ENCODE data around the gene PPT1.

Gene PPT1

GRCh38 chr1:40143891-40144575 is 47.0 kb upstream of the PPT1 start (continued):
- TF ChIP-seq ZSCAN5A (tag by site-specific recombination; IDR thresholded peaks at IDR 0.05), result no peak
- no peak for TF ChIP-seq ZNF747 (tag by site-specific recombination; IDR thresholded peaks at IDR 0.05)
- TF ChIP-seq, protein P1, sequence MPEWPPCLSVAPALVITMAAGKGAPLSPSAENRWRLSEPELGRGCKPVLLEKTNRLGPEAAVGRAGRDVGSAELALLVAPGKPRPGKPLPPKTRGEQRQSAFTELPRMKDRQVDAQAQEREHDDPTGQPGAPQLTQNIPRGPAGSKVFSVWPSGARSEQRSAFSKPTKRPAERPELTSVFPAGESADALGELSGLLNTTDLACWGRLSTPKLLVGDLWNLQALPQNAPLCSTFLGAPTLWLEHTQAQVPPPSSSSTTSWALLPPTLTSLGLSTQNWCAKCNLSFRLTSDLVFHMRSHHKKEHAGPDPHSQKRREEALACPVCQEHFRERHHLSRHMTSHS (tag by site-specific recombination; IDR thresholded peaks at IDR 0.05), result no peak
- no peak for TF ChIP-seq ZNF555 (tag by site-specific recombination; conservative IDR thresholded peaks at IDR 0.05)

DNA sequence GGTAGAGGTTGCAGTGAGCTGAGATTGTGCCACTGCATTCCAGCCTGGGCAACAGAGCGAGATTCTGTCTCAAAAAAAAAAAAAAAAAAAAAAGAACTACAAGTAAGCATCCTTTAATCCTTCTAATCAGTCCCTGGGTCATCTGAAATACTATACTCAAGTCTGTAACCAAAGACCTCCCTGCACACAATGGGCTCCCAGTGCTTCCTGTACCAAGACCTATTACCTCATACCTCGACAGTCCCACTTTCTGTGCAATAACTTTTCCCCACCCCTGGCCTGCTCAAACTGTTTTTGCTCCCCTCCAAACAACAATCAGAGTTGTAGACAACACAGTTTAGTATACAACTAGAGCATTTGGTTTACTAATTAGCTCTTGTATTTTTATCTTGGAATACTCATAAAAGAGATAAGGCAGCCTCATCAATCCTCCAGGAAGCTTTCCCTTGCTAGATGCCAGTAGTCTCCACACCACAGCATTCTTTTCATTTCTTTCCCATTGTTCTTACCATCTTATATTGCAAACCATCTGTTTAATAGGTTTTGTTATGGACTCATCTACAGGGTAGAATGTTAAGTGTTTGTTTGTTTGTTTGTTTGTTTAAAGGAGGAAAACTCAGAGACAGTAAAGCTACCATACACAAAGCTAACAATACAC is 45.0 kb upstream of the PPT1 start:
- H3K4me1 ChIP-seq (ENCODE audit: control insufficient read depth, insufficient read depth, low read length), result no peaks in the 10 kb centered on the region
- no peak overlapping the region for H3K27ac ChIP-seq (ENCODE audit: extremely low read depth, low read depth, low read length)
- ChIA-PET CTCF (interaction anchor here (0.6 to 5.5 kb wide), 12 partner anchors 12 to 390 kb away, joined by 3 to 86 read pairs (median 5); partner anchors contain the start of gene ZFP69B), POLR2A (interaction anchor here (0.6 kb wide), 1 partner anchor 8 kb away, joined by 3 read pairs; no protein-coding TSS in a partner anchor)
- no peaks in the 10 kb centered on the region for H3K36me3 ChIP-seq (ENCODE audit: control insufficient read depth in 2 of 2, insufficient read depth in 1 of 2, low read length in 2 of 2)
- H3K4me3 ChIP-seq (ENCODE audit: low read depth, low read length), result no peak overlapping the region
- H3K9me3 ChIP-seq (ENCODE audit: control insufficient read depth, insufficient read depth, low read depth, low read length), result no peaks in the 10 kb centered on the region
- TF ChIP-seq ZNF514 (tag by site-specific recombination; IDR thresholded peaks at IDR 0.05) (no peak), ZNF335 (tag by site-specific recombination; conservative IDR thresholded peaks at IDR 0.05) (no peak; the same call in 1 of the 2 replicates), ZNF76 (tag by site-specific recombination; IDR thresholded peaks at IDR 0.05; ENCODE audit: borderline replicate concordance, low read depth) (no peak), ZSCAN5A (tag by site-specific recombination; IDR thresholded peaks at IDR 0.05) (no peak), ZXDB (tag by site-specific recombination; IDR thresholded peaks at IDR 0.05) (peak; percentile 64), ZNF747 (tag by site-specific recombination; IDR thresholded peaks at IDR 0.05) (no peak), ZNF830 (tag by site-specific recombination; IDR thresholded peaks at IDR 0.05; ENCODE audit: low read depth) (no peak), ZNF560 (tag by site-specific recombination; IDR thresholded peaks at IDR 0.05; ENCODE audit: borderline replicate concordance) (no peak), ZNF391 (tag by site-specific recombination; IDR thresholded peaks at IDR 0.05; ENCODE audit: borderline replicate concordance, low read depth) (no peak), ZNF157 (tag by site-specific recombination; IDR thresholded peaks at IDR 0.05) (no peak), ZNF521 (tag by site-specific recombination; IDR thresholded peaks at IDR 0.05) (no peak), OVOL3 (tag by site-specific recombination; IDR thresholded peaks at IDR 0.05) (no peak), ZNF792 (tag by site-specific recombination; IDR thresholded peaks at IDR 0.05) (peak; percentile 90; the same call in 1 of the 2 replicates), YY2 (tag by site-specific recombination; IDR thresholded peaks at IDR 0.05) (no peak), KLF9 (tag by site-specific recombination; IDR thresholded peaks at IDR 0.05; ENCODE audit: low read depth) (no peak), ZBTB10 (tag by site-specific recombination; IDR thresholded peaks at IDR 0.05) (no peak), ZBTB1 (tag by site-specific recombination; IDR thresholded peaks at IDR 0.05) (no peak), BCL11A (tag by site-specific recombination; IDR thresholded peaks at IDR 0.05; ENCODE audit: low read depth) (0 out of 2 replicates have a peak, but pooled peaks have one; percentile 51), ZNF394 (tag by site-specific recombination; IDR thresholded peaks at IDR 0.05; ENCODE audit: borderline replicate concordance) (no peak), ZBTB21 (tag by site-specific recombination; IDR thresholded peaks at IDR 0.05) (peak; percentile 57)
- TF ChIP-seq, protein P2, sequence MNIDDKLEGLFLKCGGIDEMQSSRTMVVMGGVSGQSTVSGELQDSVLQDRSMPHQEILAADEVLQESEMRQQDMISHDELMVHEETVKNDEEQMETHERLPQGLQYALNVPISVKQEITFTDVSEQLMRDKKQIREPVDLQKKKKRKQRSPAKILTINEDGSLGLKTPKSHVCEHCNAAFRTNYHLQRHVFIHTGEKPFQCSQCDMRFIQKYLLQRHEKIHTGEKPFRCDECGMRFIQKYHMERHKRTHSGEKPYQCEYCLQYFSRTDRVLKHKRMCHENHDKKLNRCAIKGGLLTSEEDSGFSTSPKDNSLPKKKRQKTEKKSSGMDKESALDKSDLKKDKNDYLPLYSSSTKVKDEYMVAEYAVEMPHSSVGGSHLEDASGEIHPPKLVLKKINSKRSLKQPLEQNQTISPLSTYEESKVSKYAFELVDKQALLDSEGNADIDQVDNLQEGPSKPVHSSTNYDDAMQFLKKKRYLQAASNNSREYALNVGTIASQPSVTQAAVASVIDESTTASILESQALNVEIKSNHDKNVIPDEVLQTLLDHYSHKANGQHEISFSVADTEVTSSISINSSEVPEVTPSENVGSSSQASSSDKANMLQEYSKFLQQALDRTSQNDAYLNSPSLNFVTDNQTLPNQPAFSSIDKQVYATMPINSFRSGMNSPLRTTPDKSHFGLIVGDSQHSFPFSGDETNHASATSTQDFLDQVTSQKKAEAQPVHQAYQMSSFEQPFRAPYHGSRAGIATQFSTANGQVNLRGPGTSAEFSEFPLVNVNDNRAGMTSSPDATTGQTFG (tag by site-specific recombination; IDR thresholded peaks at IDR 0.05; ENCODE audit: borderline replicate concordance), result no peak
